ENCODE results near the gene TUBB4B.

The TUBB4B gene

DNA sequence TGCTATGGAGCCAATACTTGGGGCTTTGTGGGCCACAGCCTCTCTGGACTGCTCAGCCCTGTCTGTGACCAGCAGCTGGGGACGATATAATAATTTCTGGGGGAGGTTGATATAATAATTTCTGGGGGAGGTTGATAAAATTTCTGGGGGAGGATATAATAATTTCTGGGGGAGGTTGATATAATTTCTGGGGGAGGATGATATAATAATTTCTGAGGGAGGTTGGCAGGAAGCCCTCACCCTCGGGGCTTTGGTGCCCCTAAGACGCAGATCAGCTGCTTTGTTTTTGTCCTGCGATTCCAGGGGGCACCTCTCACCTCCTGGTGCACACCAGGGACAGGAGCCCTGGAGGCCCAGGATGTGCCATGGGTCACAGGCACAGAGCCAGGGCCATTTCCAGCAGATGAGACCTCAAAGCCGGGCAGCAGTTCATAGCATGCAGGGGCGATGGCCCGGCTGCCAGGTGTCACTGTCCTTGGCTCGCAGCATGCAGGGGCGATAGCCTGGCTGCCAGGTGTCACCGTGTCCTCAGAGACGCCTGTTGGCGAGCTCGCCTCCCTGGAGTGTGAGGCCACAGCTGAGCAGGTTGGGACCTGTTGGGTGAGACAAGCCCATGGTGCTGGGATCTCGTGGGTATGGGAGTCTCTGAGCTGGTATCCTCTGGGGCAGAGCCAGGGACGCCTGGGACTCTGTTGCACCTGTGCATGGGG lies 32.7 kb downstream of the TUBB4B start:
- DNase-seq, result no peak

GRCh38 chr9:137275203-137275587 lies 34.1 kb downstream of the TUBB4B start:
- DNase-seq, result no peak

GRCh38 chr9:137275588-137276472 lies 34.7 kb downstream of the TUBB4B start:
- no peak for DNase-seq

- no peak for DNase-seq
Observed at GRCh38 chr9:137276473-137277328, 35.6 kb downstream of the TUBB4B start.

DNA sequence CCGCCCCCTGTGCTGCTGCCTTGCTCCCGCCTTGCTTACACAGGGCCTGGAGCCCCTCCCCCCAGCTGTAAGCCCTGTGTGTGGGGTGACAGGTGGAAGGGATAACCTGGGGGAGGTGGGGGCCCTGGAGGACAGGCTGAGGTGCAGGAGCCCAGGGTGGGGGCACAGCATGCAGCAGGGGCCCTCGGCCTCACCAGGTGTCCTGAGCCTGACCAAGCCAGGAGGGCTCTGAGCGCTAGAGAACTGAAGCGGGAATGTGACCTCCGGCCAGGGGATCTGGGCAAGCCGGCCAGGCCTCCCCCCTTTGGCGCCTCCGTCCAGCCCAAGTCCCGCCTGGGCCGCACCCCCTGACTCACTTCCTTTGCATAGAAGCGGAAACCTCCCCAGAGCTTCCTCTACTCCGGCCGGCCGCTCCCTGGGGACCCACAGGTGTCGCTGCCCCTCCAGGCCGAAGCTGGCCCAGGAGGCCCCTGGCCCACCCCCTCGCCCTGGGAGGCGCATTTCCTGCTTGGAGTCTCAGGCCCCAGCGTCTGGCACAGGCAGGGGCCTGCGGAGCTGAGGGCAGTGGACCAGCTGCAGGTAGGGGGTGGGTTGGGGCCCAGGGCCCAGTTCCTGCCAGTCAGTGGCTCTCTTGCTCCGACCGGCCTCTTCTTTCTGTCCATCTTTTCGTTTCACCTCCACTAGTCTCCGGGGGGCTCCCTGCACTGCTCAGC lies 36.4 kb downstream of the TUBB4B start, which contains the start of gene TOR4A:
TOR4A (plus strand) TSS at position 398 of the 713 bp plus-strand sequence. CDS start 964 bp downstream, outside the sequence.
- DNase-seq, result no peak

DNA sequence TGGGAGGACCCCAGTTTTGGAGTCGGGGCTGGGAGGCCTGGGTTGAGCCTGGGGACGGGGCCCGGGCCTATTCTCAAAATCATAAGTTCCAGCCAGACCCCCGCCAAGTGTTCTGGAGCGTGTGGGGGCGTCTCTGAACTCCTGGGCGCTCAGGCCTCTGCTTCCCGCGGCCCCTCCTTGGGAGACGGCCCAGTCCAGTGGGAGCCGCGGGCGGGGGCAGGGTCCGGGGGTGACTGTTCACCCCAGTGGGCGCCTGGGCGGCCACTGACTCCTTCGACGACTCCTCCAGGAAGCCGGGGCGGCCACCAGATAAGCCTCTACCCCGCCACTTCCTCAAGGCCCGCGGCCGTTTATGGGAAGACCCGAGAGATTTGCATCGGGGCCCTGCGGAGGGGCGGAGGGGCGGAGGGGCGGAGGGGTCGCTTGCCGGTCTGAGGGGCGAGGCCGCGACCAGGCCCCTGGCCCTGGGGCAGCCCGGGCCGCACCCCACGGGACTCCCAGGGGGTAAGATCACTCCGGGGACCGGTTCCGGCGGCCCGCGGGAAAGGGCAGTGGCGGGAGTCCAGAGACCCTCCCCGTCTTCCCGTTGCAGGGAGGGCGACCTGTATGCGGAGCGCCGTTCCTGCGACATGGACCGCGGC lies 37.1 kb downstream of the TUBB4B start:
- no peak for DNase-seq

DNA sequence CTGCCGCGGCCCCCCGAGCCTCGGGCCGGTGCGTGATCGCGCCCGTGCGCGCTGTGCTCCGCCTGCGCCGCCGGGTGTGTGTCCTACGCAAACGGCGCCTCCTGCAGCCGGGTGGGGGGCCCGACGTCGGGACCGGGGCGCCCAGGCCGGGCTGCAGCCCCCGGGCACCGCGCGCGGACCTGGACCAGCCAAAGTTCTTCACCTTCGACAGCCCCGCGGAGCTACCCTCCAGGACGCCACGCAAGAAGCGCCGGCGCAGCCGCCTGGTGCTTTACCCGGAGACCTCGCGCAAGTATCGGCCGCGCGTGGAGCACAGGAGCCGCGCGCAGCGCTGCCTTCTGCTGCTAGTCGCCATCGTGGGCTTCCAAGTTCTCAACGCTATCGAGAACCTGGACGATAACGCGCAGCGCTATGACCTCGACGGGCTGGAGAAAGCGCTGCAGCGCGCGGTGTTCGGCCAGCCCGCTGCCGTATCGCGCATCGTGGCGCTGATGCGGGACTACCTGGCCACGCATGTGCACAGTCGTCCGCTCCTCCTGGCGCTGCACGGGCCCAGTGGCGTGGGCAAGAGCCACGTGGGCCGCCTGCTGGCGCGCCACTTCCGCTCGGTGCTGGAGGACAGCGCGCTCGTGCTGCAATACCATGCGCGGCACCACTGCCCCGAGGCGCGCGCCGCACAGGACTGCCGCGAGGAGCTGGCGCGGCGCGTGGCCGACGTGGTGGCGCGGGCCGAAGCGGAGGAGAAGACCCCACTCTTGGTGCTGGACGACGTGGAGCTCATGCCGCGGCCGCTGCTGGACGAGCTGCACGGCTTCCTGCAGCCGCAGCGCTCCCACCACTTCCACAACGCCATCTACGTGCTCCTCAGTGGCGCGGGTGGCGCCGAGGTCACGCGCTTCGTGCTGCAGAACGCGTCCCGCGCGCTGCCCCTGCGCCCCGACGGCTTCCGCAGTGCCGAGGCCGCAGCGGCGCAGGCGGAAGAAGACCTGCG lies 37.9 kb downstream of the TUBB4B start:
- DNase-seq, result no peak

DNA sequence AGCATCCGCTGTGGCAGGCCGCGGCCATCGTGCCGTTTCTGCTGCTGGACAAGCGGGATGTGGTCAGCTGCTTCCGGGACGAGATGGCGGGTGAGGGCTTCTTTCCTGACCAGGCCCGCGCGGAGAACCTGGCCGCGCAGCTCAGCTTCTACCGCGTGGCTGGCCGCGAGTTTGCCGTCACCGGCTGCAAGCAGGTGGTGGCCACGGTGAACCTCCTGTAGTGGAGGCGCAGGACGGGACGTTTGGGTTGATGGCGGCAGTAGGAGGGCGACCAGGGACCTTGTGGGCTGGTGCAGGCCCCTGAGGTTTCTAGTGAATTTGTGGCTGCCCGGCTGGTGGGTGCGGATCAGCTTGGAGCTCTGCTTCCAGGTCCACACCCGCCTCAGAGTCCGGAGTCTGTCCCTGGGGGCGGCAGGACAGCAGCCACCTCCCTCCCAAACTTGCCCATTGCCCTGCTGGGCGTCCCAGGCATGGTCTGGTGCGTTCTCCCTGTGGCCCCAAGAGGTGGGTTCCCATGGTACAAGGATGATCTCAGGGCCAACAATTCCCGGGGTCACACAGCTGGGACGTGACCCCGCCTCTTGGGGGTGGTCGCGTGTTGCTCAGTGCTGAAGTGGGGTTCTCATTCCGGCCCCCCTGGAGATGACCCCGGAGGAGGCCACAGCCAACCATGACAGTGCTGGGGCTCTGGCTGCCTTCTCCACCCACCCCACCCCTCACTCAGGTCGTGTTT lies 38.8 kb downstream of the TUBB4B start:
- DNase-seq, result no peak

DNA sequence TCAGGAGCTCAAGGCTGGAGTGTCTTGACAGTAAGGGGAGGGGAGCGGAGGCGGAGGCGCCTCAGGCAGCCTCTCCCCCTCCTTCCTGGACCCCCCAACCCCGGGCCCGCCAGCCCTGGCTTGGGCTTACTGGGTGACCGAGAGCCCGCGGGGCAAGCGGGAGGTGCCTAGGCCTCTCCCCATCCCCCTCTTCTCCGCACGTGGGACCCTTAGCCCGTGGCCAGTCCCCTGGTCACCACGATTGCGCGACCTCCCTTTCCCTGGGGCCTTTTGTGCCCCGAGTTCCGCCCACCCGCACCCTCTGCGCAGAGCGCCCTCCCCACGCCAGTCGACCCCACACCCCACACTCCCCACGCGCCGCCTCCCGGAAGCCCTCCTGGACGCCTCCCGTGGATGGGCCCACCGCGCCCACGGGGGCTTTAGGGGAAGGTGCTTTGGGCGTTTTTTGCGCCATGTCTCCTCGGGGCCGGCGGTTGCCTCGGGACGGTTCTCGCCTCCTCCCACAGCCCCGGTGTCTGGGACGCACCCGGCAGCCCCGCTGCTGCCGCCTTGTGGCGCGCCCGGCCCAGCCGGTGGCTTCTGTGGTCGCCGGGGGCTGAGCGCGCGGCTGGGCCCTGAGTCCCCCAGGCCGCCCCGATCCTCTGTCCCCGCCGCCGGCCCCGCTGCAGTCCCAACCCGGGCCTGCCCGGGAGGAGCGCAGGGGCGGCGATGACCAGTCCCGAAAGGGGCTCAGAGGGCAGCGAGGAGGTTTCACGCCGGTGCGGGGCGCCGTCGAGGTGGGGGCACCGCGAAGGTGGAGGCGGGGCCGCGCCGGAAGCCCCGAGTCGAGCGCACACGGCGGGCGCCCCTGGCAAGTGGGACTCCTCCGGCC lies 39.6 kb downstream of the TUBB4B start:
- no peak for DNase-seq

DNA sequence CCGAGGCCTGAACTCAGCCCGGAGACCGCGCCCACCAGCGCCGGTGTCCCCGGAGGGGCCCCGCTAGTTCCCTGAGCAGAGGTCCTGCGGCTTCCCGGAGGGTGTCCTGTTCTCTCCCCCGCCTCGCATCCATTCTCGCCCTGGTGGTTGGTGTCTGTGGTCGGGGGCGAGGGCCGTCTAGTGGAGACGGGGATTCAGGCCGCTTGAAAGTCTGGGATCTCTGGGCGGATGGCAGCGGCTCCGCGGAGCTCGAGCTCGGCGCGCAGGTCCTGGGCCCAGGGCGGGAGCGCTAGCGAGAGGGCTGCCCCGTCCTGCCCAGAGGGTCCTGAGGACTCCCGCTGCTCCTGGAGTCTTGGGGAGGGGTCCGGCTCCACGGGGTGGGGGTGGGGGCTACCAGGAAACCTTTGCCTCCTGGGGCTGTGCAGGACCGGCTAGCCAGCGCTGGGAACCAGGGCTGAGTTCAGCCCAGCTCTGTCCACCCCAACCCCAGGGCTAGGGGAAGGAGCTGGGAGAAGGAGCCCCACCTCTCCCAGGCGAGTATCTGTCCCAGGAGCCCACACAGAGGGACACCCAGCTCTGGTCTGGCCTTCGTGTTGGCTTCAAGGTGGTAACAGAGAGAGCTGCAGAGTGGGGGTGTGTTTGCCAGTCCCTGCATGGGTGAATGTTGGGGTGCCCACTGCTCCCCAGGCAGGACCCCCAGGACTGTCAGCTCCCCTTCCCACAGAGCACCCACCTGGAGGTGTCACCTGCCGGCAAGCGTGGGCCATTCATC lies 40.4 kb downstream of the TUBB4B start:
- DNase-seq, result no peak

DNA sequence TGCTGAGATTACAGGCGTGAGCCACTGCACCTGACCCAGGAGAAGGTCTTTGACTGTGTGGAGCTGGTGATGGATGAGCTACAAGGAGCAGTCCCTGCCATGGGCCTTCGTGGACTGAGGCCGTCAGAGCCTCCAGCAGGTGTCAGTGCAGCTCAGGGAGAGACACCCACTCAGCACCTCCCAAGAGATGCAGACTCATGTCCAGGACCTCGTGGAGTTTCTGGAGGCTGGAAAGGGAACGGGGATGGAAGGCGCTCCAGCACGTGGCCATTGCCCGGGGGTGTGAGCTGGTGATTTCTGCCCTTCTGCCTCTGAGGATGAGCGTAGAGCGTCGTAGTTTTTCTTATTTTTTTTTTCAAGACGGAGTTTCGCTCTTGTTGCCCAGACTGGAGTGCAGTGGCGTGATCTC lies 45.9 kb downstream of the TUBB4B start:
- no peak for DNase-seq

DNA sequence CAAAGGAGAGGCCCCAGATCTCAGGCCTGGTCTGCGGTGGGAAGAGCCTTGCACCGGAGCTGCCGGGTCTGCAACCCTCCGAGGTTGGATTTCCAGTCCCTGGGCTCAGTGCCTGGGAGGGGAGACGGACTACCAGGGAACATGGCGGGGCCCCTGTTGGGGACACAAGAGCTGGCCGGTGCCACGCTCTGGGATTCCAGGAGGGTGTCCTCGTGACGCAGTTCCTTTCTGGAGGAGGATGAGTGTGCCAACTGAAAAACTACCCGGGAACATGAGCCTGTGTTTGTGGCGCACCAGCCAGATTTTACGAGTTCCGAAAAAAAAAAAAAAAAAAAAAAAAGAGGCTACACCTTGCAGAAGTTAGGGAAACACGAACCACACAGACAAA lies 52.0 kb downstream of the TUBB4B start:
- DNase-seq, result no peak
